Measurements from ENCODE around the gene NLRP2B.
"Not testable (repeated sequence)": the region's sequence is repeated elsewhere in the genome, so short reads cannot be mapped to it uniquely, and the experiment has no call there.

The NLRP2B gene

DNA sequence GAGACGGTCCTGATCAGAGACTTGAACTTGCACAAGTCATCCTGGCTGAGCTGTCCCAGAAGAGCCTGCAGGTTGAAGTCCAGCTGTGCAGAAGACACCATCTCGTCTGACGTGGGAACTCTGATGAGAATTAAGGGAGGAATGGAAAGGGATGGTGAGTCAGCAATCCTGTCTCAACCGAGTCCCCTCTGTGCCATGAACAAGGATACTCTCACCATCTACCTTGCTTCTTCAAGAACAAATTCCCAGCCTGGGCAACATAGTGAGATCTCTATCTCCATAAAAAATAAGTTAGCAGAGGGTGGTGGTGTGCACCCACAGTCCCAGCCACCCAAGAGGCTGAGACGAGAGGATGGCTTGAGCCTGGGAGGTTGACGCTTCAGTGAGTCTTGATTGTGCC is at the start of gene NLRP2B:
Gene NLRP2B (minus strand): TSS at position 101 of the 400 bp plus-strand sequence.
- DNase-seq, result no peak

DNA sequence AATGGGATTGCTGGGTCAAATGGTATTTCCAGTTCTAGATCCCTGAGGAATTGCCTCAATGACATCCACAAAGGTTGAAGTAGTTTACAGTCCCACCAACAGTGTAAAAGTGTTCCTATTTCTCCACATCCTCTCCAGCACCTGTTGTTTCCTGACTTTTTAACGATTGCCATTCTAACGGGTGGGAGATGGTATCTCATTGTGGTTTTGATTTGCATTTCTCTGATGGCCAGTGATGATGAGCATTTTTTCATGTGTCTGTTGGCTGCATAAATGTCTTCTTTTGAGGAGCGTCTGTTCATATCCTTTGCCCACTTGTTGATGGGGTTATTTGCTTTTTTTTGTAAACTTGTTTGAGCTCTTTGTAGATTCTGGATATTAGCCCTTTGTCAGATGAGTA is 45.9 kb upstream of the NLRP2B start:
- not testable (repeated sequence) for DNase-seq

DNA sequence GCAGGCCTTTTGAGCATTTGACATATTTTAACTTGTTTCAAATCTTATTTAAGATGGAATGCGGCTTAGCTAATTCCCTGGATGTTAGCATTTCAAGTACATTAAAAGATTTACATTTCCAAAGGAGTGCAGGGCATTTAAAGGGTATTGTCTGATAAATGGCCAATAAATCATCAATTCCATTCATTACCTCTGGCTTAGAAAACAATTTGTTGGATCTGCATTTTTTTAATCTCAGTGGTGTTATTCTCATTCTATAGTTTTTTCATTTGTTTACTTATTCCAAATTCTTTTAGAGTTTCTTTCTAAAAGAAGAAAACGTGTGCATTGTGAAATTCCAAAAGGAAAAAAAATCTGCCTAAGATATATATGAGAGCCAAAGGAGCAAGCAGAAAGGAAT is 1.3 kb upstream of the NLRP2B start:
- no peak for DNase-seq

DNA sequence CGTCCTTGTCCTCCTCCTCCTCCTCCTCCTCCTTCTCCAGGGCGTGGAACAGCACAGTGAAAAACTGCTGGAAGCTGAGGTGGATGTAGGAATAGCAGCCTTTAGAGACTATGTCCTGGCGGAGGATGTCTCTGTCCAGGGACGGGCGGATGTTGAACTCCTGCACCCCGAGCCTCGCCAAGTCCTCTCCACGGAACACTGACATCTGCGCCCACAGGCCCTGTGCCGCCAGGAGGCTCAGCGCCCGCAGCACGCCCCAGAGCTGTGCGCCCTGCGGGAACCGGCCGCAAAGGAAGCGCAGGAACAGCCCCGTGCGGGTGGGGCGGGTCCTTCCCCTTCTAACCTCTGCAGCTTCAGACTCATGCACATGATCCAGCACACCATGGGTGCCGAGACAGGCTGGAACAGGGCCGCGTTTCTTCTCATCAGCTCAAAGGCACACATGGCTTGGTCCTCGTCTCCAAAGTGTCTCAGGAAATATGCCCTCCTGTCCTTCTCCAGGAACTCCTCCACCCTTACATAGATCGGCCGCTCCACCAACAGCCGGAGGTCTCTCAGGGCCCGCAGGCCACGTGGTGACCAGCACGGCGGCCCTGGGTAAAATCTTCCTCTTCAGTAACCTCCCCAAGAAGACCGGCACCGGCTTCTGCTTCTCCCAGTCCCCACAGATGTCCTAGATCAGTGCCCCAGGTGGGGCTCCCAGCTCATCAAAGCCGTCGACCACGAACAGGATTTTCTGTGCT is 1.2 kb downstream of the NLRP2B start:
- no peak for DNase-seq

DNA sequence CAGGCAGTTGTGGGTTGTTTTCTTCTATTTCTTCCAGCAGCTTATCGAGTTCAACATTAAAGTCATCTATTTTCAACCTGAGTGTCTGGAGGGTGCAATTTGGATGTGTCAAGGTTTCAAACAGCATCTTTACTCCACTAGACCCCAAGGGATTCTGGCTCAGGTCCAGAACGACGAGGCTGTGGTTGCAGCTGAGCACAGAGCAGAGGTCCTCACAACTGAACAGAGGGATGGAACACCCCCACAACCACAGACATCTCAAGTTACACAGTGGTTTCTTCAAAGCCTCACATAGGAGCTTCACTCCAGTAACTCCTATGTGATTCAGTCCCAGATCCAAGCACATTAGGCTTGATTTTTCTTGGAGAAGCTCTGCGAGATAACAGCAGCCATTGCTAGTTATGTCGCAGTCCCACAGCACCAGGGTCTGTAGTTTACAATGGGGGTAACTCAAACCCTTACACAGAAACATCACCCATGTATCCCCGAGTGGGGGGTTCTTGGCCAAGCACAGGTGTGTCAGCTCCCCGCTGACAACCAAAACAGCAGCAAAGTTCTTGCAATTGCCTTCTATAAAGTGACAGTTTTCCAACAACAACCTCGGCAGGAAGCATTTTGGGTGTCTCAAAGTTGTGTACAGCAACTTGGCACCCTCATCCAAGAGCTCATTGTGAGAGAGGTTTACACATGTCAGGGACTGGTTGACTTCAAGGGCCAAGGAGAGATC is 2.8 kb downstream of the NLRP2B start:
- no peak for DNase-seq

DNA sequence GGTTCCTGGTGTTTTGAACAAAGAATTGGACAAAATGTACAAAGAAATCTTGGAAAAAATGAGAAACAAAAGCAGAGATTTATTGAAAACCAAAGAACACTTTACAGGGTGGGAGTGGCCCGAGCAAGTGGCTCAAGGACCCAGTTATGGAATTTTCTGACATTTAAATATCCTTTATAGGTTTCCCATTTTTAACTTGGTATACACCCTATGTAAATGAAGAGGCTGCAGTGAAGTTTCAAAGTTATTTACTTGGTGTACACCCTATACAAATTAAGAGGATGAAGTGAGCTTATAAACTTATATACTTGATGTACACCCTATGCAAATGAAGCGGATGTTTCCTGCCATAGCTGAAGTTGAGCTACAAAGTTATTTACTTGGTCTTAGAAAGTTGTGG is 4.7 kb downstream of the NLRP2B start:
- DNase-seq, result no peak

DNA sequence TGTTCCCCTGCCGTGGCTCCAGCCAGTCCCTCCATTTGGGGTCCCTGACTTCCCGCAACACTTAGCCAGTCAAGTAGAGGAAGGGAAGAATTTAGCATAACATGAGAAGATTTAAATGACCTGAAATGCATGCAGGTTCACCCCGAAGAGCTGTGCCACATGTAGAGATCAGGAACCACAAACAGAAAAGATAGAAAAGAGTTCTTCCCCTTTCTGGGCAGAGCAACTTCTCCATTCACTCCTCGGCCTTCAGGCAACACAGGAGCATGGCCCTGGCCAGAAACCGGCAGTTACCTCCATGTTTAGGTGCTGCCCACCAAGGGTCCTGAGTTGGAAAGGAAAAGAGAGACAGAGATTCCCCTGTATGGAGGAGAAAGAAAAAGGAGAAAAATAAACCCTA is 5.2 kb downstream of the NLRP2B start:
- DNase-seq, result no peak

DNA sequence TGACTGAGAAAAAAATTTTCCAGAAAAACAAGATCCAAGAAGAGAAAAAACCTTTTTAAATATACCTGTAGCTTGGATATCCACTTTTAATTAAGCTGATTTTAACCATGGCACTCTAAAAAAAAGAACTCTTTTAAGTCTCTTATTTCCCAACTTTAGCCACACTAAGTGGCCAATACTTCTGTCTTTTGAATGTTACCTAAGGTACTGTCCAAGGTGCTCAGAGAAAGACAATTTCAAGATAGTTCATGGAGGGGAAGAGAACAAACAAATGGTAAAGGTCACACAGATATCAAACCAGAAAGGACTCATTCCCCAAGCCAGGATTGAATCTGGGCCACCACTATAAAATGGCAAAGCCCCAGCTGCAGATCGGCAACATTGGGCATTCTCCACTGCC is 10.1 kb downstream of the NLRP2B start:
- no peak for DNase-seq

DNA sequence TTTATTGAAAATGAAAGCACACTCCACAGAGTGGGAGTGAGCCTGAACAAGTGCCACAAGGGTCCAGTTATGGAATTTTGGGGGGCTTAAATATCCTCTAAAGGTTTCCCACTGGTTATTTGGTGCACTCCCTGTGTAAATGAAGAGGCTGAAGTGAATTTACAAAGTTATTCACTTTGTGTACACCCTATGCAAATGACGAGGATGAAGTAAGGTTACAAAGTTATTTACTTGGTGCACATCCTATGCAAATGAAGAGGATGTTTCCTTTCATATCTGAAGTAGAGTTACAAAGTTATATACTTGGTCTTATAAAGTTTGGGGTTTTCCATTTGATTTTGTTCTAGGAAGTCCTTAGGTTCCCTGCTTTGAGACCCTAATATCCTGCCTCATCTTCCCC is 13.1 kb downstream of the NLRP2B start:
- DNase-seq, result no peak

DNA sequence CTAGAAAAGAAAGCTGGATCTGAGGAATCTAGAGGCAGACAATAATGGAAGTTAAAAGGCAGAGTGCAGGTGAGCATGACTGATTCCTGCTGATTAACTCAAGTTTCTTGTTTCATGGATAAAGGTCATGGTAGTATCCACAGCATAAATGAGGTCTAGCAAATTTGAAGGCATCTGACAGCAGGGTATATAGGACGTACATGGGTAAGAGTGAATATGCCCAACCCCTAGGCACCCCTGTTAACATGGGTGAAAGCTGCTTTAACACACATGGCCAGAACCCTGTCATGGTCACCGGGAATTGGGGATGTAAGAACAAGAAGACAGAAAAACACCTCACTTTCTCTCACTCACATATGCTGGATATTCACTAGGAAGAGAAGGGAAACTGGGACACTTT is 25.0 kb downstream of the NLRP2B start:
- no peak for DNase-seq

DNA sequence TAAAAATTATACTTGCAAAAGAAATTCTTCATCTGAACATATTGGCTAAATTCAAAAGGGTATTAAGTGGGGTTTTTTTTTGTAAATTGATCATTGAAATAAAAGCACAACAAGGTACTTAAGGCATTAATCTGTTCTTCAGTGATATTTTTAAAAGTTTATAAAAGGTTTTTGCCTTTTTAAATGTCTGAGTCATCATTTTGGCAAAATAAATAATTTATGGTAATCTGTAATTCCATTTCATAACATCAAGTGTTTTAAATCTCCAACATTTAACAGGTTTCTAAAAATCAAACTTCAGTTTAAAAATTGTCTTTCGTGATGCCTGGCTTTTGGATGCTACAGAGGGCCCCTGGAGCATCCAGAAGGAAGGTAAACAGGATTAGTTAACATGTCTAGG is 27.4 kb downstream of the NLRP2B start:
- no peak for DNase-seq

DNA sequence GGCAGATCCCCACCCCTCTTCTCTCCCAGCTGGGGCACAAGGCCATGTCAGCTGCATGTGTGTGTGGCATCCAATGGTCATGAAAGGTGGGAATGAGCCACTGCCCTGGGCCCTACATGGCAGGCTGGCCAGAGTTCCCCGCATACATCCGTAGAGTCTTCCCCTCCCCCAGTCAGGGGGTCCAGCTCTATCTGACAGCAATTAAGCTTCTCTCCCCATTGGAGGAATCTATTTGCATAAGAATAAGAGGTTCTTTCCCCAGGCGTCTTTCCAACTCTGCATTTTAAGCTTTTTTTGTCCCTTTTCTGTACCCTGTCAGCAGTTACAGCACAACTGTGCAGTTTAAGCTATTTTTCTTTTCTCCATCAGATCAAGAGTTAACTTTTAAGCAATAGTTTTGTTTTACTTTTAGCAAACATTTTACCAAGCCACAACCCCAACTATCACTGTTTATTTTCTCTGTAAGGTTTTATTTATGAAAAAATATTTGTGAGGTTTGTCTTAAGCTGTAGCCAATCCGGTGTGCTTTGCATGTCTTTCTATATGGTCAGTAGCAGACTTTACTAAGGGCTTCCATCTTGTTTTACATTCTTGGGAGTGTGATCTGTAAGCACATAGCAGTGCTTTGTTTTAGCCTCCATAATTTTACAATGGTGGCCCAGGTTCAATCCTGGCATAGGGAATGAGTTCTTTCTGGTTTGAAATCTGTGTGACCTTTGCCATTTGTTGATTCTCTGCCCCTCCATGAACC is 28.7 kb downstream of the NLRP2B start:
- DNase-seq, result no peak

DNA sequence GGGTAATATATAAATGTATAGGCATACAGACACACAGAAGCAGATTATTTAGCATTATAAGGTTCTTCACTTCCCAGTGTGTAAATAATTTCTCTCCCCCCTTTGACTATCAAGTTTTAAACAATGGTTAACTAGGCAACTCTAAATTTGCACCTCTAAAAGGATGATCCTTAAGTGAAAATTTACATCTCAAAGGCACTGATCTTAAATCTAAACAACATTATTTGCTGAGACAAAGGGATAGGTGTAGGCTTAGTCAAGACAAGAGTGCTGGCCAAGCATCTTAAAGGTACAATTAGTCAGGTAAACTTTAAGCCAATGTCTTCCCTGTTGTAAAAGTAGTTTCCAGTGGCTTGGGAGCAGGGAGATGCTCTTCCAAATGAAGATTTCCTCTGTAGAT is 33.0 kb downstream of the NLRP2B start:
- no peak for DNase-seq

DNA sequence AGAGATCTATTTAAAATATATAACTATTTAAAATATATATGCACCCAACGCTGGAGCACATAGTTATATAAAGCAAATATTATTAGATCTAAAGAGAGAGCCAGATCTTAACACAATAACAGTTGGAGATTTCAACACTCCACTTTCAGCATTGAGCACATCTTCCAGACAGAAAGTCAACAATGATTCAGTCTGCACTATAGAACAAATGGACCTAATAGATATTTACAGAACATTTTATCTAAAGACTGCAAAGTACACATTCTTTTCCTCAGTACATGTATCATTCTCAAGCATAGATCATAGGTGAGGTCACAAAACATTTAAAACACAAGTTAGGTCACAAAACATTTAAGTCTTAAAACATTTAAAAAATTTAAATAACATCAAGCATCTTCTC is 36.4 kb downstream of the NLRP2B start:
- no peak for DNase-seq

DNA sequence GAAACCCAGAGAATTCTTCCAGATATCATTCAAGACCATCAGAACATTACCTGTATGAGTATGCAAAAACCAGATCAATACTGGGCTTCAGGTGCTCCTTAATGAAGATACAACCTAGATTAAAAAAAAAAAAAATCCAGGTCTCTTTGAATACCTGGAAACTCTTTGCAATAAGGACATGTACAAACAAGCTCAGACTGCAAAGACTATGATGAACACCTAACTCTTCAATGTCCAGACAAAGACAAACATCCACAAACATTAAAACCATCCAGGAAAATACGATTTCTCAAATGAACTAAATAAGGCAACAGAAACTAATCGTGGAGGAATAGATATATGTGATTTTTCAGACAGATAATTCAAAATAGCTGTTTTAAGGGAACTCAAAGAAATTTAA is 38.7 kb downstream of the NLRP2B start:
- DNase-seq, result no peak

DNA sequence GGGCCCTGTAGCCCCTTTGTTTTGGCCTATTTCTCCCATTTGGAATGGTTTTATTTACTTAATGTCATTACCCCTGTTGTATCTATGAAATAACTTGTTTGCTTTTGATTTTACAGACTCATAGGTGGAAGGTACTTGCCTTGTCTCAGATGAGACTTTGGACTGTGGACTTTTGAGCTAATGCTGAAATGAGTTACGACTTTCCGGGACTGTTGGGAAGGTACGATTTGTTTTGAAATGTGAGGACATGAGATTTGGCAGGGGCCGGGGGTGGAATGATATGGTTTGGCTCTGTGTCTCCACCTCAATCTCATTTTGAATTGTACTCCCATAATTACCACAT is 39.4 kb downstream of the NLRP2B start:
- no peak for DNase-seq

DNA sequence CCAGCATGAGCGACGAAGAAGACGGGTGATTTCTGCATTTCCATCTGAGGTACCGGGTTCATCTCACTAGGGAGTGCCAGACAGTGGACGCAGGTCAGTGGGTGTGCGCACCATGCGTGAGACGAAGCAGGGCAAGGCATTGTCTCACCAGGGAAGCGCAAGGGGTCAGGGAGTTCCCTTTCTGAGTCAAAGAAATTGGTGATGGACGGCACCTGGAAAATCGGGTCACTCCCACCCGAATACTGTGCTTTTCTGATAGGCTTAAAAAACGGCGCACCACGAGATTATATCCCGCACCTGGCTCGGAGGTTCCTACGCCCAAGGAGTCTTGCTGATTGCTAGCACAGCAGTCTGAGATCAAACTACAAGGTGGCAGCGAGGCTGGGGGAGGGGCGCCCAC is 50.6 kb downstream of the NLRP2B start:
- DNase-seq, result not testable (repeated sequence)

All from NCI-H748 treated with DMSO at 0.1 percent for 48 hours (cell line).